ENCODE data around the gene IL10RA. TPM values are rescaled to one million over a fixed set of nuclear protein-coding genes. Genes with fewer than 3 reads are reported as not detected.

The IL10RA gene
- total and polyA plus RNA-seq, 3 donors from 2014 or later, result 3.6 to 12.8 (median 7.6) TPM

- TF ChIP-seq POLR2A (IDR thresholded peaks at IDR 0.05) (no peak), CTCF (IDR thresholded peaks at IDR 0.05) (no peak)
- Histone ChIP-seq H3K4me3 (no peak overlapping the region), H3K4me1 (no peaks in the 10 kb centered on the region), H3K27ac (no peak overlapping the region), H3K36me3 (ENCODE audit: low read depth, missing control alignments) (no peaks in the 10 kb centered on the region), H3K27me3 (no peaks in the 10 kb centered on the region), H3K9me3 (no peaks in the 10 kb centered on the region)
- DNase-seq, result no peak
- intact Hi-C loops (cut with DNase I; ENCODE audit: low total_unique reads), result no loop called here
- WGBS, 2 donors, result 83 to 86% methylated on average over 13 to 15 of the region's 15 CpGs
These were observed 34.9 kb upstream of the IL10RA start for GRCh38 chr11:117950993-117951961.

- no peak overlapping the region for H3K27ac ChIP-seq
- no peaks in the 10 kb centered on the region for H3K36me3 ChIP-seq (ENCODE audit: low read depth, missing control alignments)
- no peaks in the 10 kb centered on the region for H3K9me3 ChIP-seq
- no peaks in the 10 kb centered on the region for H3K4me1 ChIP-seq
- no peak for DNase-seq
- H3K27me3 ChIP-seq, result no peaks in the 10 kb centered on the region
- TF ChIP-seq POLR2A (IDR thresholded peaks at IDR 0.05) (no peak), CTCF (IDR thresholded peaks at IDR 0.05) (no peak)
- WGBS, 2 donors, result 93 to 95% methylated on average over 3 of the region's 3 CpGs
- H3K4me3 ChIP-seq, result no peak overlapping the region
- intact Hi-C loops (cut with DNase I; ENCODE audit: low total_unique reads), result no loop called here
These were observed 33.0 kb upstream of the IL10RA start for GRCh38 chr11:117953024-117953671.

DNA sequence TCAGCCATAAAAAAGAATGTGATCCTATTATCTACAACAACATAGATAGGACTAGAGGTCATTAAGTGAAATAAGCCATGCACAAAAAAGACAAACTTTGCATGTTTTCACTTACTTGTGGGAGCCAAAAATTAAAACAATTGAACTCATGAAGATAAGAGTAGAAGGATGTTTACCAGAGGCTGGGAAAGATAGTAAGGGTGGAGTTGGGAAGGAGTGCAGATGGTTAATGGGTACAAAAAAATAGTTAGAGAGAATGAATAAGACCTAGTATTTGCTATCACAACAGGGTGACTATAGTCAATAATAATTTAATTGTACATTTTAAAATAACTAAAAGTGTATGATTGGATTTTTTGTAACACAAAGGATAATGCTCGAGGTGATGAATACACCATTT, 27.2 kb upstream of the IL10RA start:
- no peaks in the 10 kb centered on the region for H3K27me3 ChIP-seq
- intact Hi-C loops (cut with DNase I; ENCODE audit: low total_unique reads), result no loop called here
- DNase-seq, result no peak
- TF ChIP-seq POLR2A (IDR thresholded peaks at IDR 0.05) (no peak), CTCF (IDR thresholded peaks at IDR 0.05) (no peak)
- WGBS, 2 donors, result 84 to 94% methylated on average over 1 of the region's 1 CpG
- H3K27ac ChIP-seq, result no peak overlapping the region
- H3K4me3 ChIP-seq, result no peak overlapping the region
- no peaks in the 10 kb centered on the region for H3K4me1 ChIP-seq
- no peaks in the 10 kb centered on the region for H3K36me3 ChIP-seq (ENCODE audit: low read depth, missing control alignments)
- H3K9me3 ChIP-seq, result no peaks in the 10 kb centered on the region

DNA sequence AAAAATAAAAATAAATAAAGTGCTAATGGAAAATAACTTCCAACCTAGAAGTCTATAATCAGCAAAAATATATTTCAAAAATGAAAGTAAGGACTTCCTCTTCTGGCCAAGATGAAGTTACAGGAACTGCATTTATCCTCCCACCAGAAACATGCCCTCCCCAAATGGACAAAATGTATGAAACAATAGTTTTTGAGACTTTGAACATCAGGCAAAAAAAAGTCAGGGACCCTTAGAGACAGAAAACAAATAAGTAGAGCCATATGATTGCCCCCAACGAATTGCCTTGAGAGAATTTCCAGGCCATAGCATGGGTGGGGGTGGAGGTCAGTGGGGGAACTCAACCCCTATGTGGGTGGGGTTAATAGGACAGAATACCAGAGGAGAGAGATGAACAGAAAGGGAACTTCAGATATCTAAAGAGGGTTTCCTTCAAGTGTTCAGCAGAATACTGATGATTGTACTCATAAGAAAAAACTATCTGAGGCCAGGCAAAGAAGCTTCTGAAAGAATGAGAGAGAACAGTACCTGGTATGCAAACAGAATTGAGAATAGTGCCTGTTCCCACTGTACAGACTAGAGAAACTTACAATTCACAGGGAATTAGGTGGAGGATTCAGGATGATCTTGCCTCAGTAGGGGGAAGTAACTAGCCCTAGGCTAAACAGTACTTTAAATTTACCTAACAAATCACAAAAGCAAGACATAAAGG, 26.6 kb upstream of the IL10RA start:
- no peak for TF ChIP-seq POLR2A (IDR thresholded peaks at IDR 0.05)
- no peak for TF ChIP-seq CTCF (IDR thresholded peaks at IDR 0.05)
- H3K27me3 ChIP-seq, result no peaks in the 10 kb centered on the region
- intact Hi-C loops (cut with DNase I; ENCODE audit: low total_unique reads), result no loop called here
- WGBS, 2 donors, result 48 to 68% methylated on average over 1 of the region's 1 CpG
- H3K4me1 ChIP-seq, result no peaks in the 10 kb centered on the region
- H3K4me3 ChIP-seq, result no peak overlapping the region
- no peak for DNase-seq
- H3K36me3 ChIP-seq (ENCODE audit: low read depth, missing control alignments), result no peaks in the 10 kb centered on the region
- H3K9me3 ChIP-seq, result no peaks in the 10 kb centered on the region
- no peak overlapping the region for H3K27ac ChIP-seq
